Muscle layer of duodenum (tissue), 2 donors: ENCODE data around the gene CBX5.

ENCODE experiments used
- H3K27ac ChIP-seq: one replicate; pipeline ENCODE4 v1.7.0; 2013; ENCODE audit warnings: mild to moderate bottlenecking, low read length
- H3K27me3 ChIP-seq: one replicate; pipeline ENCODE4 v1.7.0; 2013; ENCODE audit warnings: low read depth, mild to moderate bottlenecking, control low read depth, low read length
- H3K36me3 ChIP-seq, 2 donors: one replicate each; pipeline ENCODE4 v1.7.0; 2013; ENCODE audit warnings: low read length in 2 of 2, control low read depth in 1 of 2, mild to moderate bottlenecking in 1 of 2; ENCODE audit not compliant: insufficient read depth in 2 of 2, control insufficient read depth in 1 of 2
- H3K4me1 ChIP-seq, 2 donors: one replicate each; pipeline ENCODE4 v1.7.0; 2013; ENCODE audit warnings: low read length in 2 of 2, mild to moderate bottlenecking in 2 of 2, control low read depth in 1 of 2, moderate library complexity in 1 of 2; ENCODE audit not compliant: insufficient read depth in 2 of 2, control insufficient read depth in 1 of 2
- H3K4me3 ChIP-seq, 2 donors: one replicate each; pipeline ENCODE4 v1.7.0; 2013; ENCODE audit warnings: low read length in 2 of 2, low read depth in 1 of 2, mild to moderate bottlenecking in 1 of 2
- H3K9me3 ChIP-seq, 2 donors: one replicate each; pipeline ENCODE4 v1.7.0; 2013; ENCODE audit warnings: low read length in 2 of 2, control low read depth in 1 of 2, mild to moderate bottlenecking in 1 of 2; ENCODE audit not compliant: control insufficient read depth in 1 of 2
- donor health status: healthy.

CBX5 gene

GRCh38 chr12:54301428-54302048 lies 21.6 kb upstream of the CBX5 start:
- Histone ChIP-seq H3K4me1 (peaks cover 0 to 6% of the 10 kb centered on the region in 2 donors), H3K4me3 (no peak overlapping the region), H3K9me3 (no peaks in the 10 kb centered on the region), H3K27ac (no peak overlapping the region), H3K27me3 (peaks cover 7% of the 10 kb centered on the region), H3K36me3 (no peaks in the 10 kb centered on the region)

- Histone ChIP-seq H3K27ac (no peak within 1 kb of the TSS), H3K4me1 (peaks cover 0 to 6% of the 10 kb centered on the region in 2 donors), H3K27me3 (peaks cover 7% of the 10 kb centered on the region), H3K9me3 (no peaks in the 10 kb centered on the region), H3K36me3 (no peaks in the 10 kb centered on the region), H3K4me3 (peak within 1 kb of the TSS; percentile 15 to 39)
Observed at GRCh38 chr12:54300732-54301427, 21.0 kb upstream of the CBX5 start, which contains the start of gene NFE2. Gene NFE2, minus strand, starts transcription at chr12:54301015. Its CDS starts 5,767 bp downstream, at chr12:54295248.

DNA sequence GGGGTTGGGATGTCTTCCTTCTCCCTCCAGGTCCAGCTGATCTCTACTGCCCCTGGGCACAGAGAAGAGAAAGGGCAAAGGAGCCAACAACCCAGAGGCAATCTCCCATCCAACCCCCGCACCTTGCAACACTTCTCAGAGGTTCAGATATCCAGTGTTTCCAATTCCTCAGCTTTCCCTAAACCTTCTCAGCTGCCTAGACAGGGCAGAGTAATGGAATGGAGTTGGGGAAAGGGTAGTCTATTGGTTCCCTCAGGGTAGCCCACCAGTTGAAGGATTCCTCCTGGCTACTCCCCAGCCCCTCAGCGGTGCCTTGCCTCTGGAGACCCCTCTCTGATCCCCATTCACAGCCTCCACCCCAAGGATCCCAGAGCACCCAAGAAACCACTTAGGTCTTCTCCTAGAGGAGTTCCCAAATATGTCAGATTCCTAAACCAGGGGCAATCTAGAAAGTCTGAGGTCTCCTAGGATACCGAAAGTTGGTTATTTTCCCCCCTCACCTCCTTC lies 20.4 kb upstream of the CBX5 start:
- Histone ChIP-seq H3K36me3 (no peaks in the 10 kb centered on the region), H3K4me3 (peak overlapping the region; percentile 15 to 39), H3K9me3 (no peaks in the 10 kb centered on the region), H3K4me1 (peaks cover 0 to 6% of the 10 kb centered on the region in 2 donors), H3K27ac (no peak overlapping the region), H3K27me3 (peaks cover 7% of the 10 kb centered on the region)

GRCh38 chr12:54299515-54300224 lies 19.7 kb upstream of the CBX5 start:
- H3K4me1 ChIP-seq, result peaks cover 0 to 6% of the 10 kb centered on the region in 2 donors
- H3K4me3 ChIP-seq, result peak overlapping the region in 1 of 2 donors; percentile 15
- H3K27me3 ChIP-seq, result peaks cover 7% of the 10 kb centered on the region
- no peak overlapping the region for H3K27ac ChIP-seq
- H3K9me3 ChIP-seq, result no peaks in the 10 kb centered on the region
- no peaks in the 10 kb centered on the region for H3K36me3 ChIP-seq

DNA sequence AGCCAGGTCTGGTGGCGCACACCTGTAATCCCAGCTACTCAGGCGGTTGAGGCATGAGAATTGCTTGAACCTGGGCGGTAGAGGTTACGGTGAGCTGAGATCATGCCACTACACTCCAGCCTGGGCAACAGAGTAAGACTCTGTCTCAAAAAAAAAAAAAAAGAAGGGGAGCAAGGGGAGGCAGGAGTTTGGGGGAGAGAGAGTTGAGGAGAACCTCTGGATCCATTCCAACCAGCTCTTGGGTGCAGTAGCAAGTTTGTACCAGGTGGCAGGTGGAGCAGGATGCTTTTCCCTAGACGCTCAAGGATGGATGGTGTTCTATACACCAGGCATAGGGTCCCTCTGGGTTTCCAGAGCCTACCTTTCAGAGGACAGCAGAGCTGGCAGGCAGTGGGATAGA lies 19.0 kb upstream of the CBX5 start:
- no peaks in the 10 kb centered on the region for H3K9me3 ChIP-seq
- H3K4me3 ChIP-seq, result peak overlapping the region in 1 of 2 donors; percentile 15
- no peak overlapping the region for H3K27ac ChIP-seq
- peaks cover 7% of the 10 kb centered on the region for H3K27me3 ChIP-seq
- peaks cover 0 to 6% of the 10 kb centered on the region in 2 donors for H3K4me1 ChIP-seq
- H3K36me3 ChIP-seq, result no peaks in the 10 kb centered on the region

- Histone ChIP-seq H3K27me3 (peaks cover 7% of the 10 kb centered on the region), H3K9me3 (no peaks in the 10 kb centered on the region), H3K4me3 (no peak overlapping the region), H3K27ac (no peak overlapping the region), H3K36me3 (no peaks in the 10 kb centered on the region), H3K4me1 (peaks cover 0 to 6% of the 10 kb centered on the region in 2 donors)
Observed at GRCh38 chr12:54296393-54297099, 16.6 kb upstream of the CBX5 start.

GRCh38 chr12:54294953-54295566 lies 15.1 kb upstream of the CBX5 start:
- Histone ChIP-seq H3K27ac (no peak overlapping the region), H3K27me3 (peaks cover 3% of the 10 kb centered on the region), H3K9me3 (no peaks in the 10 kb centered on the region), H3K4me3 (no peak overlapping the region), H3K4me1 (no peaks in the 10 kb centered on the region), H3K36me3 (no peaks in the 10 kb centered on the region)

GRCh38 chr12:54294152-54294952 lies 14.4 kb upstream of the CBX5 start:
- Histone ChIP-seq H3K9me3 (no peaks in the 10 kb centered on the region), H3K36me3 (no peaks in the 10 kb centered on the region), H3K4me1 (no peaks in the 10 kb centered on the region), H3K27me3 (no peaks in the 10 kb centered on the region), H3K4me3 (no peak overlapping the region), H3K27ac (no peak overlapping the region)

GRCh38 chr12:54292931-54293241 lies 13.0 kb upstream of the CBX5 start:
- Histone ChIP-seq H3K27ac (no peak overlapping the region), H3K27me3 (no peaks in the 10 kb centered on the region), H3K4me1 (no peaks in the 10 kb centered on the region), H3K4me3 (no peak overlapping the region), H3K36me3 (peaks cover 4 to 7% of the 10 kb centered on the region in 2 donors), H3K9me3 (no peaks in the 10 kb centered on the region)
